H1 (cell line): Measurements from ENCODE around the gene RPL41. TPM values are rescaled to one million over a fixed set of nuclear protein-coding genes. Genes with fewer than 3 reads are reported as not detected.

ENCODE experiments used
- CTCF ChIA-PET: fragments of 300-600 bp; sonication (Branson Sonifier 250); formaldehyde crosslinking; loops from one replicate; lab custom pipeline; 2021; ENCODE audit not compliant: partially characterized antibody; lab: Charles Lee
- POLR2A ChIA-PET: fragments of 300-600 bp; sonication (Branson Sonifier 250); formaldehyde crosslinking; loops from one replicate; lab custom pipeline; 2021; ENCODE audit warnings: inconsistent platforms; ENCODE audit not compliant: partially characterized antibody; lab: Charles Lee
- DNase-seq, 2 experiments: peaks; one replicate each; pipeline versions ENCODE4 v3.0.0 to v3.0.0-alpha.2; 2010 to 2022; ENCODE audit warnings: low spot score in 2 of 2, low read depth in 1 of 2, mixed read lengths in 1 of 2
- FAIRE-seq: peaks from 2 replicates; lab custom pipeline; 2011; peaks lifted over from hg19 to GRCh38; lab: Jason Lieb, UNC
- H2AFZ ChIP-seq: 2 replicates; pipeline ENCODE4 v1.8.1; 2012; ENCODE audit warnings: low read length, inconsistent platforms
- H2AK5ac ChIP-seq: 2 replicates; pipeline ENCODE4 v1.6.1; 2013; ENCODE audit warnings: low read depth, low read length
- H2BK120ac ChIP-seq: replicated peaks from 2 replicates; pipeline ENCODE3; 2013; ENCODE audit warnings: low read depth, low read length, inconsistent platforms
- H2BK12ac ChIP-seq: 2 replicates; pipeline ENCODE4 v1.6.1; 2013; ENCODE audit warnings: low read depth, low read length
- H2BK15ac ChIP-seq: 2 replicates; pipeline ENCODE4 v1.6.1; 2013; ENCODE audit warnings: low read length
- H2BK20ac ChIP-seq: 2 replicates; pipeline ENCODE4 v1.6.1; 2013; ENCODE audit warnings: low read length
- H2BK5ac ChIP-seq: 2 replicates; pipeline ENCODE4 v1.6.1; 2013; ENCODE audit warnings: low read depth, low read length
- H3K14ac ChIP-seq: 2 replicates; pipeline ENCODE4 v1.6.1; 2013; ENCODE audit warnings: inconsistent platforms; ENCODE audit not compliant: insufficient read length
- H3K18ac ChIP-seq: 2 replicates; pipeline ENCODE4 v1.6.1; 2013; ENCODE audit warnings: low read length; ENCODE audit errors: extremely low read depth
- H3K23ac ChIP-seq: 2 replicates; pipeline ENCODE4 v1.6.1; 2013; ENCODE audit warnings: inconsistent platforms; ENCODE audit not compliant: insufficient read length
- H3K23me2 ChIP-seq: 2 replicates; pipeline ENCODE4 v1.6.1; 2013; ENCODE audit warnings: low read depth, low read length
- H3K27ac ChIP-seq: 2 replicates; pipeline ENCODE4 v1.6.1; 2011; ENCODE audit warnings: low read depth, low read length, inconsistent platforms
- H3K27me3 ChIP-seq, 4 experiments: replicated peaks in 1 of 4; 1 replicate in 1 of 4; 2 replicates in 3 of 4; pipeline versions ENCODE4 v1.6.1 to v1.8.1; 2011 to 2013; ENCODE audit warnings: low read length in 3 of 4, mild to moderate bottlenecking in 3 of 4, inconsistent platforms in 2 of 4, mixed read lengths in 2 of 4, moderate library complexity in 1 of 4; ENCODE audit not compliant: control insufficient read depth in 3 of 4, insufficient read depth in 3 of 4; ENCODE audit errors: extremely low read depth in 1 of 4
- H3K36me3 ChIP-seq, 4 experiments: 2 replicates each; pipeline versions ENCODE4 v1.6.1 to v1.8.1; 2011 to 2013; ENCODE audit warnings: mild to moderate bottlenecking in 4 of 4, low read length in 3 of 4, moderate library complexity in 2 of 4, control low read depth in 1 of 4, inconsistent platforms in 1 of 4; ENCODE audit not compliant: insufficient read depth in 4 of 4, control insufficient read depth in 2 of 4
- H3K4ac ChIP-seq: replicated peaks from 2 replicates; pipeline ENCODE3; 2013; ENCODE audit warnings: low read length, low read depth, mixed read lengths, inconsistent platforms; ENCODE audit not compliant: insufficient read length
- H3K4me1 ChIP-seq, 4 experiments: replicated peaks in 1 of 4; 1 replicate in 1 of 4; 2 replicates in 3 of 4; pipeline versions ENCODE4 v1.6.1 to v1.8.1; 2011 to 2013; ENCODE audit warnings: low read length in 3 of 4, inconsistent platforms in 2 of 4, mixed read lengths in 1 of 4; ENCODE audit not compliant: insufficient read depth in 4 of 4, control insufficient read depth in 3 of 4
- H3K4me2 ChIP-seq, 2 experiments: 2 replicates each; pipeline versions ENCODE4 v1.6.1 to v1.8.1; 2011 to 2013; ENCODE audit warnings: low read depth in 2 of 2, low read length in 2 of 2, control low read depth in 1 of 2, inconsistent platforms in 1 of 2, mild to moderate bottlenecking in 1 of 2; ENCODE audit not compliant: insufficient read depth in 1 of 2
- H3K4me3 ChIP-seq, 4 experiments: fragments of 200-600, 300-600 bp in 1 of 4; sonication (generic), shearing (Covaris generic), sonication (Bioruptor Twin) in 1 of 4; 2 replicates each; pipeline versions ENCODE4 v1.5.1 to v1.8.1; 2011 to 2016; ENCODE audit warnings: low read length in 4 of 4, low read depth in 3 of 4, control low read depth in 2 of 4, inconsistent platforms in 2 of 4, mild to moderate bottlenecking in 2 of 4, mixed read lengths in 1 of 4, moderate library complexity in 1 of 4; ENCODE audit not compliant: insufficient read depth in 2 of 4; ENCODE audit errors: extremely low read depth in 1 of 4
- H3K56ac ChIP-seq: replicated peaks from 2 replicates; pipeline ENCODE3; 2013; ENCODE audit warnings: low read depth, mild to moderate bottlenecking, mixed read lengths, low read length, inconsistent platforms; ENCODE audit not compliant: insufficient read length
- H3K79me1 ChIP-seq: 2 replicates; pipeline ENCODE4 v1.6.1; 2013; ENCODE audit warnings: low read depth, low read length, control low read depth
- H3K79me2 ChIP-seq, 2 experiments: 2 replicates each; pipeline versions ENCODE4 v1.6.1 to v1.8.1; 2012 to 2013; ENCODE audit warnings: low read length in 2 of 2, mild to moderate bottlenecking in 2 of 2, inconsistent platforms in 1 of 2; ENCODE audit not compliant: insufficient read depth in 2 of 2, control insufficient read depth in 1 of 2
- H3K9ac ChIP-seq, 4 experiments: replicated peaks in 1 of 4; 1 replicate in 1 of 4; 2 replicates in 3 of 4; pipeline versions ENCODE4 v1.6.1 to v1.8.1; 2011 to 2013; ENCODE audit warnings: low read depth in 3 of 4, low read length in 3 of 4, control low read depth in 2 of 4, mild to moderate bottlenecking in 2 of 4, moderate library complexity in 2 of 4, inconsistent platforms in 1 of 4; ENCODE audit errors: extremely low read depth in 1 of 4
- H3K9me3 ChIP-seq, 2 experiments: 2 replicates each; pipeline versions ENCODE4 v1.6.1 to v1.8.1; 2012 to 2013; ENCODE audit warnings: mild to moderate bottlenecking in 2 of 2, moderate library complexity in 2 of 2, control low read depth in 1 of 2, inconsistent platforms in 1 of 2, low read depth in 1 of 2, low read length in 1 of 2, mixed read lengths in 1 of 2; ENCODE audit not compliant: insufficient read depth in 2 of 2
- H4K20me1 ChIP-seq, 2 experiments: replicated peaks in 1 of 2; 2 replicates each; pipeline versions ENCODE3 to v1.8.1; 2011 to 2013; ENCODE audit warnings: inconsistent platforms in 2 of 2, low read length in 2 of 2, mild to moderate bottlenecking in 1 of 2; ENCODE audit not compliant: insufficient read depth in 2 of 2, control insufficient read depth in 1 of 2
- H4K5ac ChIP-seq: 2 replicates; pipeline ENCODE4 v1.6.1; 2013; ENCODE audit warnings: low read length, low read depth, mixed read lengths, inconsistent platforms; ENCODE audit not compliant: insufficient read length
- H4K8ac ChIP-seq: 2 replicates; pipeline ENCODE4 v1.8.0; 2013; ENCODE audit warnings: mild to moderate bottlenecking, moderate library complexity, low read length, inconsistent platforms; ENCODE audit not compliant: insufficient read depth; ENCODE audit errors: extremely low read depth
- H4K91ac ChIP-seq: replicated peaks from 2 replicates; pipeline ENCODE3; 2013; ENCODE audit warnings: low read length, mixed read lengths, inconsistent platforms; ENCODE audit not compliant: insufficient read length
- NRF1 ChIP-seq: IDR thresholded peaks from 2 replicates; pipeline ENCODE4 v1.6.1; 2011; ENCODE audit warnings: mild to moderate bottlenecking, low read depth, low read length, improper control_type of control experiment
- RAD21 ChIP-seq, 2 experiments: IDR thresholded peaks in 1 of 2; conservative IDR thresholded peaks in 1 of 2; 2 replicates each; pipeline ENCODE4 v1.6.1; 2011; ENCODE audit warnings: low read depth in 2 of 2, low read length in 2 of 2, improper control_type of control experiment in 1 of 2, inconsistent platforms in 1 of 2, mild to moderate bottlenecking in 1 of 2, moderate library complexity in 1 of 2
- SIN3A ChIP-seq, 2 experiments: IDR thresholded peaks in 1 of 2; conservative IDR thresholded peaks in 1 of 2; 2 replicates each; pipeline ENCODE4 v1.6.1; 2011 to 2012; ENCODE audit warnings: low read length in 2 of 2, improper control_type of control experiment in 1 of 2, low read depth in 1 of 2, mild to moderate bottlenecking in 1 of 2
- SP2 ChIP-seq: IDR thresholded peaks from 2 replicates; pipeline ENCODE4 v1.6.1; 2012; ENCODE audit warnings: mild to moderate bottlenecking, low read length, inconsistent platforms
- TAF1 ChIP-seq: IDR thresholded peaks from 2 replicates; pipeline ENCODE4 v1.6.1; 2011; ENCODE audit warnings: mild to moderate bottlenecking, low read depth, low read length
- WGBS, 2 experiments: shearing (Covaris generic) in 1 of 2; methylation state at CpG; one replicate each; pipeline versions ENCODE4 v1.1.6 to v1.1.7; 2013 to 2015; ENCODE audit warnings: low lambda C conversion rate in 2 of 2, mixed read lengths in 2 of 2, inconsistent platforms in 1 of 2, low coverage in 1 of 2, missing lambda C conversion rate in 1 of 2; ENCODE audit not compliant: insufficient replicate concordance in 2 of 2, insufficient coverage in 1 of 2, insufficient read length in 1 of 2; ENCODE audit errors: extremely low coverage in 1 of 2, missing lambda C conversion rate in 1 of 2; 5-methylcytosine and 5-hydroxymethylcytosine counted together
- polyA plus RNA-seq, 7 experiments: library from polyadenylated mRNA; depleted of rRNA in 3 of 7; stranded (reverse) in 5 of 7; unstranded in 2 of 7; fragments of >200 nt in 5 of 7; fragments of 200-250 nt in 2 of 7; gene quantifications; 1 replicate in 5 of 7; 2 replicates in 1 of 7; 4 replicates in 1 of 7; pipeline versions ENCODE4 v1.2.1 to v1.2.3, GENCODE V29; 2011 to 2013; ENCODE audit warnings: missing spikeins in 2 of 7, mixed read lengths in 2 of 7
- total RNA-seq: library from RNA; stranded (reverse); fragmentation: NEBNext Ultra II Directional; extraction: Animal tissue kit (Norgen Biotek cat#: 25700); gene quantifications from 2 replicates; pipeline ENCODE4 v1.2.1, GENCODE V29; 2021
- TF ChIP-seq, protein P1 (sequence below): IDR thresholded peaks from 2 replicates; pipeline ENCODE4 v1.6.1; 2012; ENCODE audit warnings: inconsistent platforms
- TF ChIP-seq, protein P2 (sequence below), 3 experiments: IDR thresholded peaks; 1 replicate in 2 of 3; 2 replicates in 1 of 3; pipeline versions ENCODE4 v1.5.1 to v1.6.1; 2011; ENCODE audit warnings: low read length in 3 of 3, mild to moderate bottlenecking in 3 of 3, inconsistent platforms in 2 of 3, low read depth in 1 of 3, moderate library complexity in 1 of 3; ENCODE audit not compliant: insufficient read depth in 1 of 3; ENCODE audit errors: control extremely low read depth in 1 of 3

RPL41 gene
- total and polyA plus RNA-seq, 2 of the 8 experiments (the other 6 are each of a cell fraction or from before 2014, with no cell fraction given) = 4,440 to 16,488 TPM

DNA sequence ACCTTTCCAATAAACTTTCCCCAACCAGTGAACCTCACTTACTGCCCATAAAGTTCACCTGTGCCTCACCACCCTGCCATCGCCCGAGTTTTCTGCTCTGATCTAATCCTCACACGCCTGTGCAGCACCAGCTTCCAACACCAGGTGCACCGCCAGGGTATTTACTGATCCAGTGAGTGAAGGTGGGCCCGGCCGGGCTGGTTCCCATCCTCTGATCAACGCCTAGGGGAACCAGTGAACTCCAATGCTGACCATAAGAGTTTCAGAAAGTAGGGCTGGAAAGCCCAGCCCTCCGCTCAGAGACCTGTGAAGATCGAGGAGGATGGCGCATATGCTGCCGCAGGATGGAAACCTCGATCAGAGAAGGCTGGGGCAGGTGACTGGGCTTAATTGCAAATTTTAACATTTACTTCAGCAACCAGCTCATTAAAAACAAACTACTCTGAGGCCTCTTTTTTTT is 35.3 kb downstream of the RPL41 start:
- Histone ChIP-seq H4K8ac (peak overlapping the region; percentile 7; the same call in 1 of the 2 replicates), H3K27me3 (no peaks in the 10 kb centered on the region; a peak in 1 of 7 replicates), H2BK120ac (no peak overlapping the region), H3K56ac (peak overlapping the region; percentile 47), H3K23ac (no peak overlapping the region), H3K79me1 (0 out of 2 replicates have a peak, but pooled peaks cover 2% of the 10 kb centered on the region), H2BK20ac (no peak overlapping the region), H3K4me2 (peak overlapping the region; percentile 67 to 70), H2AK5ac (no peak overlapping the region; the same call in 1 of the 2 replicates), H3K14ac (no peak overlapping the region), H3K4me1 (peaks cover 0 to 10% (median 8%) of the 10 kb centered on the region in 4 experiments; a peak in 5 of 7 replicates), H2AFZ (0 out of 2 replicates have a peak overlapping the region, but pooled peaks have one; percentile 5), H3K9me3 (no peaks in the 10 kb centered on the region), H3K79me2 (peaks cover 0 to 6% of the 10 kb centered on the region in 2 experiments; a peak in 1 of 4 replicates), H3K18ac (peak overlapping the region; percentile 81), H3K36me3 (peaks cover 3 to 13% (median 4%) of the 10 kb centered on the region in 4 experiments; a peak in 6 of 8 replicates), H4K91ac (no peak overlapping the region), H2BK5ac (0 out of 2 replicates have a peak overlapping the region, but pooled peaks have one; percentile 44), H3K4me3 (peak overlapping the region; percentile 66 to 84 (median 82)), H3K9ac (peak overlapping the region in 3 of 4 experiments; percentile 55 to 69 (median 57); a peak in 6 of 7 replicates), H3K27ac (no peak overlapping the region), H2BK12ac (no peak overlapping the region), H4K20me1 (no peaks in the 10 kb centered on the region), H3K23me2 (peaks cover 5% of the 10 kb centered on the region), H2BK15ac (0 out of 2 replicates have a peak overlapping the region, but pooled peaks have one; percentile 46), H3K4ac (no peak overlapping the region), H4K5ac (peak overlapping the region; percentile 53)
- ChIA-PET CTCF (interaction anchor here (0.9 to 3.9 kb wide), 9 partner anchors 10 to 55 kb away, joined by 3 to 22 read pairs (median 4); partner anchors contain the start of genes ESYT1 and ZC3H10), POLR2A (interaction anchor here (0.7 to 5.9 kb wide), 16 partner anchors 9 to 960 kb away, joined by 3 to 43 read pairs (median 7); partner anchors contain the start of genes ESYT1, PA2G4, RNF41 and RPL41)
- FAIRE-seq = no peak
- peak in 1 of 2 experiments; percentile 77 for DNase-seq
- WGBS, 2 experiments = 17% methylated on average over 12 of the region's 12 CpGs; no CpG with 5 or more reads in 1 of the 2 experiments
- TF ChIP-seq, protein P1, sequence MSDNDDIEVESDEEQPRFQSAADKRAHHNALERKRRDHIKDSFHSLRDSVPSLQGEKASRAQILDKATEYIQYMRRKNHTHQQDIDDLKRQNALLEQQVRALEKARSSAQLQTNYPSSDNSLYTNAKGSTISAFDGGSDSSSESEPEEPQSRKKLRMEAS = peak; percentile 35; the same call in 1 of the 2 replicates
- TF ChIP-seq RAD21 (IDR thresholded peaks at IDR 0.05 in 1 of 2, conservative IDR thresholded peaks at IDR 0.05 in 1 of 2; ENCODE audit: low read depth in 2 of 2, low read length in 2 of 2) (peak; percentile 18 to 37; a peak in 2 of 4 replicates), TAF1 (0 out of 2 replicates have a peak, but pooled peaks have one; percentile 52), SP2 (no peak), SIN3A (conservative IDR thresholded peaks at IDR 0.05 in 1 of 2, IDR thresholded peaks at IDR 0.05 in 1 of 2; ENCODE audit: low read depth in 1 of 2, low read length in 2 of 2) (peak in 1 of 2 experiments; percentile 55; a peak in 2 of 4 replicates), NRF1 (no peak)
- TF ChIP-seq, protein P2, sequence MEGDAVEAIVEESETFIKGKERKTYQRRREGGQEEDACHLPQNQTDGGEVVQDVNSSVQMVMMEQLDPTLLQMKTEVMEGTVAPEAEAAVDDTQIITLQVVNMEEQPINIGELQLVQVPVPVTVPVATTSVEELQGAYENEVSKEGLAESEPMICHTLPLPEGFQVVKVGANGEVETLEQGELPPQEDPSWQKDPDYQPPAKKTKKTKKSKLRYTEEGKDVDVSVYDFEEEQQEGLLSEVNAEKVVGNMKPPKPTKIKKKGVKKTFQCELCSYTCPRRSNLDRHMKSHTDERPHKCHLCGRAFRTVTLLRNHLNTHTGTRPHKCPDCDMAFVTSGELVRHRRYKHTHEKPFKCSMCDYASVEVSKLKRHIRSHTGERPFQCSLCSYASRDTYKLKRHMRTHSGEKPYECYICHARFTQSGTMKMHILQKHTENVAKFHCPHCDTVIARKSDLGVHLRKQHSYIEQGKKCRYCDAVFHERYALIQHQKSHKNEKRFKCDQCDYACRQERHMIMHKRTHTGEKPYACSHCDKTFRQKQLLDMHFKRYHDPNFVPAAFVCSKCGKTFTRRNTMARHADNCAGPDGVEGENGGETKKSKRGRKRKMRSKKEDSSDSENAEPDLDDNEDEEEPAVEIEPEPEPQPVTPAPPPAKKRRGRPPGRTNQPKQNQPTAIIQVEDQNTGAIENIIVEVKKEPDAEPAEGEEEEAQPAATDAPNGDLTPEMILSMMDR (IDR thresholded peaks at IDR 0.05; ENCODE audit: control extremely low read depth in 1 of 3, insufficient read depth in 1 of 3, low read depth in 1 of 3, low read length in 3 of 3) = peak; percentile 37 to 77 (median 56)
